PC-9 (cell line): Measurements from ENCODE around the gene SMG6.

ENCODE experiments used
- EZH2 ChIP-seq: fragments of 200-600 bp; sonication (generic); IDR thresholded peaks from 2 replicates; pipeline ENCODE4 v1.8.0; 2017; ENCODE audit warnings: antibody characterized with exemption, low read depth
- TF ChIP-seq, protein P1 (sequence below): fragments of 200-600 bp; sonication (generic); conservative IDR thresholded peaks from 2 replicates; pipeline ENCODE4 v1.6.1; 2017; ENCODE audit warnings: mixed run types, antibody characterized with exemption, mild to moderate bottlenecking, moderate library complexity

DNA sequence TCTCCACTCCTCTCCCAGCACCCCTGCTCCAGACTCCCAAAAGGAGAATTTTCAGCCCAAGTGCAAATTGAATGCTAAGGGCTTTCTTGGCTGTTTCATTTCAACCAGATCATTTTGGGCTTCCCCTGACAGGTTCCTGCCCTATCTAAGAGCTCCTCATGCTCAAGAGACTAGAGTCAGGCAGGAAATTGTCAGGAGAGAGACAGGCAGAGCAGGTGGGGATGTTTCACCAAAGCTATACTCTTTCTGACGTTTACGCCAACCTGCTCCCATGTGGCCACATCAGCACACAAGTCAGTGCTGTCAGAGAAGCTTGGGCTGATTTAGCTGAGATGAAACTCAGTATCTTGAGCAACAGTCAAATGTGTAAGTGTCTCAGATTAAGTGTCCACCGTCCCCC, 217.3 kb downstream of the SMG6 start:
- TF ChIP-seq, protein P1, sequence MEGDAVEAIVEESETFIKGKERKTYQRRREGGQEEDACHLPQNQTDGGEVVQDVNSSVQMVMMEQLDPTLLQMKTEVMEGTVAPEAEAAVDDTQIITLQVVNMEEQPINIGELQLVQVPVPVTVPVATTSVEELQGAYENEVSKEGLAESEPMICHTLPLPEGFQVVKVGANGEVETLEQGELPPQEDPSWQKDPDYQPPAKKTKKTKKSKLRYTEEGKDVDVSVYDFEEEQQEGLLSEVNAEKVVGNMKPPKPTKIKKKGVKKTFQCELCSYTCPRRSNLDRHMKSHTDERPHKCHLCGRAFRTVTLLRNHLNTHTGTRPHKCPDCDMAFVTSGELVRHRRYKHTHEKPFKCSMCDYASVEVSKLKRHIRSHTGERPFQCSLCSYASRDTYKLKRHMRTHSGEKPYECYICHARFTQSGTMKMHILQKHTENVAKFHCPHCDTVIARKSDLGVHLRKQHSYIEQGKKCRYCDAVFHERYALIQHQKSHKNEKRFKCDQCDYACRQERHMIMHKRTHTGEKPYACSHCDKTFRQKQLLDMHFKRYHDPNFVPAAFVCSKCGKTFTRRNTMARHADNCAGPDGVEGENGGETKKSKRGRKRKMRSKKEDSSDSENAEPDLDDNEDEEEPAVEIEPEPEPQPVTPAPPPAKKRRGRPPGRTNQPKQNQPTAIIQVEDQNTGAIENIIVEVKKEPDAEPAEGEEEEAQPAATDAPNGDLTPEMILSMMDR: no peak
- no peak for TF ChIP-seq EZH2
